Measurements from ENCODE around the gene ZSCAN9. TPM values are rescaled to one million over a fixed set of nuclear protein-coding genes. Genes with fewer than 3 reads are reported as not detected.

Gene ZSCAN9
- total and polyA plus RNA-seq, 9 of the 15 experiments (the other 6 are each of a cell fraction or from before 2014, with no cell fraction given) = 18.8 to 48.9 (median 28.7) TPM

DNA sequence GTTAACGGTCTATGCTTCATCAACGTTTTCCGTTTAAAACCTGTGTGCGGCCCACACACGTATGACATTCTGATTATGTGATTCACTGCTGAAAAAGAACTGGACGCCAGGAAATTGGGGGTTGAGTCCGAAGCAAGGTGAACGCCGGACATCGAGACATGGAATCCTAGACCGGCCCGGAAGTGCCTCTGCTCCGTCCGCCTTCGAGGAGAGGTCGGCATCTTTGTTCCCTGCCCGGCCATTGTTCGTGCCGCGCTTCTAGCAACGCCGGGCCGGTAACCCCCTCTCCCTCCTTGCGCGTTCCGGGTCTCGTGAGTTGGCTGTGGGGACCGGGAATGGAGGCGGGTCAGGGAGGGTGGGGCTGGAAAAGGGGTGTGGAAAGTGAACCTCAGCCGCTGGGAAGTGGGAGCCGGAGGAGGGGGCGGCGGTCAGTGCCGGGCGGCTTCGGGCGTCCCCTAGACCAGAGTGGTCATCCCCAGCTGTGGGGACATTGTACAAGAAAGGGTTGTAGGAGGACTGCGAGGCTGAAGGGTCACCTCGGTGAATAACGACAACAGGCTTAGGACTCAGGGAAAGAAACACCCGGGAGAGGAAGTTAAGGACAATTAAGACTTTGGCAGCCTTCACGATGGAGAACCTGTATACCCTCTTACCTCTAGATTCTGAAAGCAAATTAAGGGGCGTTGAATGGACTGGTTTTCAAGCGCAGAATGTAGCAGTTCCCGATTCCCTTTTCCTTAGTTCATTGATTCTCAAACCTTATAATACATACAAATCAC lies at the start of gene ZSCAN9 (continued):
- TF ChIP-seq, protein P1, sequence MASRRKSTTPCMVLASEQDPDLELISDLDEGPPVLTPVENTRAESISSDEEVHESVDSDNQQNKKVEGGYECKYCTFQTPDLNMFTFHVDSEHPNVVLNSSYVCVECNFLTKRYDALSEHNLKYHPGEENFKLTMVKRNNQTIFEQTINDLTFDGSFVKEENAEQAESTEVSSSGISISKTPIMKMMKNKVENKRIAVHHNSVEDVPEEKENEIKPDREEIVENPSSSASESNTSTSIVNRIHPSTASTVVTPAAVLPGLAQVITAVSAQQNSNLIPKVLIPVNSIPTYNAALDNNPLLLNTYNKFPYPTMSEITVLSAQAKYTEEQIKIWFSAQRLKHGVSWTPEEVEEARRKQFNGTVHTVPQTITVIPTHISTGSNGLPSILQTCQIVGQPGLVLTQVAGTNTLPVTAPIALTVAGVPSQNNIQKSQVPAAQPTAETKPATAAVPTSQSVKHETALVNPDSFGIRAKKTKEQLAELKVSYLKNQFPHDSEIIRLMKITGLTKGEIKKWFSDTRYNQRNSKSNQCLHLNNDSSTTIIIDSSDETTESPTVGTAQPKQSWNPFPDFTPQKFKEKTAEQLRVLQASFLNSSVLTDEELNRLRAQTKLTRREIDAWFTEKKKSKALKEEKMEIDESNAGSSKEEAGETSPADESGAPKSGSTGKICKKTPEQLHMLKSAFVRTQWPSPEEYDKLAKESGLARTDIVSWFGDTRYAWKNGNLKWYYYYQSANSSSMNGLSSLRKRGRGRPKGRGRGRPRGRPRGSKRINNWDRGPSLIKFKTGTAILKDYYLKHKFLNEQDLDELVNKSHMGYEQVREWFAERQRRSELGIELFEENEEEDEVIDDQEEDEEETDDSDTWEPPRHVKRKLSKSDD (conservative IDR thresholded peaks at IDR 0.05; ENCODE audit: low read length) = 0 out of 2 replicates have a peak, but pooled peaks have one; percentile 72
- TF ChIP-seq LARP7 (IDR thresholded peaks at IDR 0.05) (no peak), NR2F6 (CRISPR knock-in tag; IDR thresholded peaks at IDR 0.05) (no peak), SMAD3 (CRISPR knock-in tag; conservative IDR thresholded peaks at IDR 0.05) (peak; percentile 62; the same call in 1 of the 2 replicates), NELFE (IDR thresholded peaks at IDR 0.05; ENCODE audit: insufficient read depth, insufficient read length) (no peak), CBX2 (IDR thresholded peaks at IDR 0.05; ENCODE audit: insufficient read depth, low read length, poor library complexity, severe bottlenecking) (no peak), HLTF (IDR thresholded peaks at IDR 0.05) (peak; percentile 66; the same call in 1 of the 2 replicates), BMI1 (IDR thresholded peaks at IDR 0.05; ENCODE audit: low read length) (0 out of 2 replicates have a peak, but pooled peaks have one; percentile 35), AFF4 (CRISPR knock-in tag; IDR thresholded peaks at IDR 0.05) (no peak), RBM22 (IDR thresholded peaks at IDR 0.05; ENCODE audit: low read depth, low read length, poor library complexity, severe bottlenecking) (peak; percentile 71), ZNF24 (IDR thresholded peaks at IDR 0.05) (peak; percentile 80), MAFF (IDR thresholded peaks at IDR 0.05; ENCODE audit: low read length) (no peak)
- TF ChIP-seq, protein P2, sequence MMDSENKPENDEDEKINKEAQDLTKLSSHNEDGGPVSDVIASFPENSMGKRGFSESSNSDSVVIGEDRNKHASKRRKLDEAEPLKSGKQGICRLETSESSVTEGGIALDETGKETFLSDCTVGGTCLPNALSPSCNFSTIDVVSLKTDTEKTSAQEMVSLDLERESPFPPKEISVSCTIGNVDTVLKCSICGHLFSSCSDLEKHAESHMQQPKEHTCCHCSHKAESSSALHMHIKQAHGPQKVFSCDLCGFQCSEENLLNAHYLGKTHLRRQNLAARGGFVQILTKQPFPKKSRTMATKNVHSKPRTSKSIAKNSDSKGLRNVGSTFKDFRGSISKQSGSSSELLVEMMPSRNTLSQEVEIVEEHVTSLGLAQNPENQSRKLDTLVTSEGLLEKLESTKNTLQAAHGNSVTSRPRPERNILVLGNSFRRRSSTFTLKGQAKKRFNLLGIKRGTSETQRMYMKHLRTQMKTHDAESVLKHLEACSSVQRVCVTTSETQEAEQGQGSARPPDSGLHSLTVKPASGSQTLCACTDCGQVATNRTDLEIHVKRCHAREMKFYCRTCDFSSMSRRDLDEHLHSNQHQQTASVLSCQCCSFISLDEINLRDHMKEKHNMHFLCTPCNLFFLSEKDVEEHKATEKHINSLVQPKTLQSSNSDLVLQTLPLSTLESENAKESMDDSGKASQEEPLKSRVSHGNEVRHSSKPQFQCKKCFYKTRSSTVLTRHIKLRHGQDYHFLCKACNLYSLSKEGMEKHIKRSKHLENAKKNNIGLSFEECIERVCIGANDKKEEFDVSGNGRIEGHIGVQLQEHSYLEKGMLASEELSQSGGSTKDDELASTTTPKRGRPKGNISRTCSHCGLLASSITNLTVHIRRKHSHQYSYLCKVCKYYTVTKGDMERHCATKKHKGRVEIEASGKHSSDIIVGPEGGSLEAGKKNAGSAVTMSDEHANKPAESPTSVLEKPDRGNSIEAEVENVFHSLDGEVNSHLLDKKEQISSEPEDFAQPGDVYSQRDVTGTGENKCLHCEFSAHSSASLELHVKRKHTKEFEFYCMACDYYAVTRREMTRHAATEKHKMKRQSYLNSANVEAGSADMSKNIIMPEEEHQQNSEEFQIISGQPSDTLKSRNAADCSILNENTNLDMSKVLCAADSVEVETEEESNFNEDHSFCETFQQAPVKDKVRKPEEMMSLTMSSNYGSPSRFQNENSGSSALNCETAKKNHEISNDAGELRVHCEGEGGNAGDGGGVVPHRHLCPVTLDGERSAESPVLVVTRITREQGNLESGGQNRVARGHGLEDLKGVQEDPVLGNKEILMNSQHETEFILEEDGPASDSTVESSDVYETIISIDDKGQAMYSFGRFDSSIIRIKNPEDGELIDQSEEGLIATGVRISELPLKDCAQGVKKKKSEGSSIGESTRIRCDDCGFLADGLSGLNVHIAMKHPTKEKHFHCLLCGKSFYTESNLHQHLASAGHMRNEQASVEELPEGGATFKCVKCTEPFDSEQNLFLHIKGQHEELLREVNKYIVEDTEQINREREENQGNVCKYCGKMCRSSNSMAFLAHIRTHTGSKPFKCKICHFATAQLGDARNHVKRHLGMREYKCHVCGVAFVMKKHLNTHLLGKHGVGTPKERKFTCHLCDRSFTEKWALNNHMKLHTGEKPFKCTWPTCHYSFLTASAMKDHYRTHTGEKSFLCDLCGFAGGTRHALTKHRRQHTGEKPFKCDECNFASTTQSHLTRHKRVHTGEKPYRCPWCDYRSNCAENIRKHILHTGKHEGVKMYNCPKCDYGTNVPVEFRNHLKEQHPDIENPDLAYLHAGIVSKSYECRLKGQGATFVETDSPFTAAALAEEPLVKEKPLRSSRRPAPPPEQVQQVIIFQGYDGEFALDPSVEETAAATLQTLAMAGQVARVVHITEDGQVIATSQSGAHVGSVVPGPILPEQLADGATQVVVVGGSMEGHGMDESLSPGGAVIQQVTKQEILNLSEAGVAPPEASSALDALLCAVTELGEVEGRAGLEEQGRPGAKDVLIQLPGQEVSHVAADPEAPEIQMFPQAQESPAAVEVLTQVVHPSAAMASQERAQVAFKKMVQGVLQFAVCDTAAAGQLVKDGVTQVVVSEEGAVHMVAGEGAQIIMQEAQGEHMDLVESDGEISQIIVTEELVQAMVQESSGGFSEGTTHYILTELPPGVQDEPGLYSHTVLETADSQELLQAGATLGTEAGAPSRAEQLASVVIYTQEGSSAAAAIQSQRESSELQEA (IDR thresholded peaks at IDR 0.05; ENCODE audit: low read depth) = no peak

Data from K562 (cell line).